Measurements from ENCODE around the gene OLR1.

OLR1 gene

DNA sequence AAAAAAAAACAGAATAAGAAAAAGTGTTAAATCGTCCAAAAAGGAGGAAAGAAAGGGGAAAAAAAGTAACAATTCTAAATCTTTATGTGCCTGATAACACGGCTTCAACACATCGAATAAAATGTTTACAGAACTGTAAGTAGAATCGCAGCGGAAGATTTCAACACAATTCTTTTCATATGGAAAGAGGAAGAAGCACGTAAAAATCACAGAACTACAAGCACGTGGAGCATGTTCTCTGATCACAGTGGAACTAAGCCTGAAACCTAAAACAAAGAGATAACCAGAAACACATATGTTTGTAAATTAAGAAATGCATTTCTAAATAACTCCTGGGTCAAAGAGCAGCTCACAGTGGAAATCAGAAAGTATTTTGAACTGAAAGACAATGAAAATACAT is 50.7 kb downstream of the OLR1 start:
- H3K4me3 ChIP-seq (ENCODE audit: low read depth, low read length): no peak overlapping the region
- CTCF ChIA-PET: no interaction called here
- DNase-seq (ENCODE audit: low read depth, low spot score): no peak
- TF ChIP-seq, protein P1, sequence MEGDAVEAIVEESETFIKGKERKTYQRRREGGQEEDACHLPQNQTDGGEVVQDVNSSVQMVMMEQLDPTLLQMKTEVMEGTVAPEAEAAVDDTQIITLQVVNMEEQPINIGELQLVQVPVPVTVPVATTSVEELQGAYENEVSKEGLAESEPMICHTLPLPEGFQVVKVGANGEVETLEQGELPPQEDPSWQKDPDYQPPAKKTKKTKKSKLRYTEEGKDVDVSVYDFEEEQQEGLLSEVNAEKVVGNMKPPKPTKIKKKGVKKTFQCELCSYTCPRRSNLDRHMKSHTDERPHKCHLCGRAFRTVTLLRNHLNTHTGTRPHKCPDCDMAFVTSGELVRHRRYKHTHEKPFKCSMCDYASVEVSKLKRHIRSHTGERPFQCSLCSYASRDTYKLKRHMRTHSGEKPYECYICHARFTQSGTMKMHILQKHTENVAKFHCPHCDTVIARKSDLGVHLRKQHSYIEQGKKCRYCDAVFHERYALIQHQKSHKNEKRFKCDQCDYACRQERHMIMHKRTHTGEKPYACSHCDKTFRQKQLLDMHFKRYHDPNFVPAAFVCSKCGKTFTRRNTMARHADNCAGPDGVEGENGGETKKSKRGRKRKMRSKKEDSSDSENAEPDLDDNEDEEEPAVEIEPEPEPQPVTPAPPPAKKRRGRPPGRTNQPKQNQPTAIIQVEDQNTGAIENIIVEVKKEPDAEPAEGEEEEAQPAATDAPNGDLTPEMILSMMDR (IDR thresholded peaks at IDR 0.05; ENCODE audit: insufficient read depth, low read length, missing control alignments): no peak
- POLR2A ChIA-PET: no interaction called here

DNA sequence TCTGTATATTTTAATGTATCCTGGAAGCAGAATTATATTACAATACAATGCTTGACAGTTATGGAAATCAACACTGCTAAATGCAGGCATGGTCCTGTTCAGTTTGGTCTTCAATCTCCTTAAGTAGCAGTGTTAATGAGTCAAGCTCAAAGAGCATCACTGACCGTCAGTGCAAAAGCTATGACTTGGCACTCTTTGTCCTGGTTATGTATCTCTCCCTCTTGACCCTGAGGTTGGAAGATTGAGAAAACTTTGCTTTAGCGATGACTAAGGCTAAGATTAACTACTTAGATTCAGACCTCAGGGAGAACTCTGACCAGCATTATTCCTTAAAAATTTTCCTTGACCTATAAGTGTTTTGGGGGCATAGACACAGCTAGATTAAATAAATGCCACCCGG is 52.9 kb downstream of the OLR1 start:
- ChIA-PET POLR2A (no interaction called here), CTCF (no interaction called here)
- no peak overlapping the region for H3K4me3 ChIP-seq (ENCODE audit: low read depth, low read length)
- TF ChIP-seq, protein P1 (IDR thresholded peaks at IDR 0.05; ENCODE audit: insufficient read depth, low read length, missing control alignments): no peak
- DNase-seq (ENCODE audit: low read depth, low spot score): no peak

DNA sequence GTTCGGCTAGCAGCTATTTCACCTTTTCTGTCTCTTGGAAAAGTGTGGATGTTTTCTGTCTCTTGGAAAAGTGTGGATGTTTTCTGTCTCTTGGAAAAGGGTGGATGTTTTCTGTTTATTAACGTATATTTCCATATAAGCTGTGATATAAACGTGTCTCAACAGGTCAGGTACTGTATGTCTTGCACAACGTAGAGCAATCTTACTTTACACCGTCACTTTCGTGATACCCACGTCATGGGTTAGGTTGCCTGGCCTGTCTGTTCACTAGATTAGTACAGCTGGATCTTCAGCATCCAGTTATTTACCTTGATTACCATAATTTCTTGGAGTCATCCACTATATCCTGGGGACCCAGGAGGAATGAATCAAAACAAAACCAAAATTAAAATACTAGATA is 56.0 kb downstream of the OLR1 start:
- POLR2A ChIA-PET: no interaction called here
- H3K4me3 ChIP-seq (ENCODE audit: low read depth, low read length): no peak overlapping the region
- DNase-seq (ENCODE audit: low read depth, low spot score): no peak
- TF ChIP-seq, protein P1 (IDR thresholded peaks at IDR 0.05; ENCODE audit: insufficient read depth, low read length, missing control alignments): no peak
- CTCF ChIA-PET: no interaction called here

DNA sequence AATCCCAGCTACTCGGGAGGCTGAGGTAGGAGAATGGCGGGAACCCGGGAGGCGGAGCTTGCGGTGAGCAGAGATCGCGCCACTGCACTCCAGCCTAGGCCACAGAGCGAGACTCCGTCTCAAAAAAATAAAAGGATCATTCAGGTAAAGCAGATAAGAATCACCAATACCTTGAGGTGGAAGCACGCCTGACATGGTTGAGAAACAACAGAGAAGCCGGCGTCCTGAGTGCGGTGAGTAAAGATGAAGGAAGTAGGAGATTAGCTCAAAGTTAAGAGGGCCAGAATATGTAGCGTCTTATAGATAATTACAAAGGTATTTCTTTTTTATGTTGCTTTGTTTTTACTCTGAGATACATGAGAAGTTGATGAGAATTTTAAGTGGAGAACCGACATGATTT is 56.6 kb downstream of the OLR1 start:
- TF ChIP-seq, protein P1 (IDR thresholded peaks at IDR 0.05; ENCODE audit: insufficient read depth, low read length, missing control alignments): no peak
- no peak overlapping the region for H3K4me3 ChIP-seq (ENCODE audit: low read depth, low read length)
- DNase-seq (ENCODE audit: low read depth, low spot score): no peak
- CTCF ChIA-PET: no interaction called here
- POLR2A ChIA-PET: no interaction called here

DNA sequence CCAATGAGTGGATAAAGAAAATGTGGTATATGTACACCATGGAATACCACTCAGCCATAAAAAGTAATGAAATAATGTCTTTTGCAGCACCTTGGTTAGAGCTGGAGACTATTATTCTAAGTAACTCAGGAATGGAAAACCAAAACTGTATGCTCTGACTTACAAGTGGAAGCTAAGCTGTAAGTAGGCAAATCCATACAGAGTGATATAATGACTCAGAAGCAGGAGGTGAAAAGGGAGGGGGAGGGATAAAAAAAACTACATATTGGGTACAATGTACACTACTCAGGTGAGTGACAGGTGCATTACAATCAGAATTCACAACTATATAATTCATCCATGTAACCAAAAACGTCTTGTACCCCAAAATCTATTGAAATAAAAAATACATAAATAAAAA is 58.0 kb downstream of the OLR1 start:
- CTCF ChIA-PET: interaction anchor here (1.4 kb wide), 1 partner anchor 11 kb away, joined by 3 read pairs; no protein-coding TSS in a partner anchor
- TF ChIP-seq, protein P1 (IDR thresholded peaks at IDR 0.05; ENCODE audit: insufficient read depth, low read length, missing control alignments): no peak
- H3K4me3 ChIP-seq (ENCODE audit: low read depth, low read length): no peak overlapping the region
- POLR2A ChIA-PET: no interaction called here
- DNase-seq (ENCODE audit: low read depth, low spot score): no peak

DNA sequence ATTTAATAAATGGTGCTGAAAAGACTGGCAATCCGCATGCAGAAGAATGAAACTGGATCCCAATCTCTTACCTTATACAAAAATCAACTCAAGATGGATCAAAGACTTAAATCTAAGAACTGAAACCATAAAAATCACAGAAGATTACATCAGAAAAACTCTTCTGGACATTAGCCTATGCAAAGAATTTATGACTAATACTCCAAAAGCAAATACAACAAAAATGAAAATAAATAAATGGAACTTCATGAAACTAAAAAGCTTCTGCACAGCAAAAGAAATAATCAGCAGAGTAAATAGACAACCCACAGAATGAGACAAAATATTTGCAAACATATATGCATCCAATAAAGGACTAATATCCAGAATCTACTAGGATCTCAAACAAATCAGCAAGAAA is 58.9 kb downstream of the OLR1 start:
- ChIA-PET CTCF (no interaction called here), POLR2A (no interaction called here)
- no peak overlapping the region for H3K4me3 ChIP-seq (ENCODE audit: low read depth, low read length)
- TF ChIP-seq, protein P1 (IDR thresholded peaks at IDR 0.05; ENCODE audit: insufficient read depth, low read length, missing control alignments): no peak
- no peak for DNase-seq (ENCODE audit: low read depth, low spot score)

Data from AG04449 (cell line).